SK-N-SH (cell line): ENCODE results near the gene CD2. TPM values are rescaled to one million over a fixed set of nuclear protein-coding genes. Genes with fewer than 3 reads are reported as not detected.

Experiments
- CTCF ChIA-PET: fragments of 300-600, 350-600 bp; formaldehyde crosslinking; extraction: SDS; loops from one replicate; lab custom pipeline; 2021; lab: Yijun Ruan, JAX
- POLR2A ChIA-PET: fragments of 350-600 bp; sonication (Branson Sonifier 250); formaldehyde crosslinking; extraction: SDS; loops from one replicate; lab custom pipeline; 2020; ENCODE audit warnings: antibody characterized with exemption, inconsistent platforms; lab: Yijun Ruan, JAX
- DNase-seq: peaks from one replicate; pipeline ENCODE4 v3.0.0; 2012
- H2AFZ ChIP-seq: fragments of 200-600 bp; sonication (generic); 2 replicates; pipeline ENCODE4 v1.8.1; 2016; ENCODE audit warnings: antibody characterized with exemption, mild to moderate bottlenecking, low read depth
- H3F3A ChIP-seq: fragments of 200-600 bp; sonication (generic); replicated peaks from 2 replicates; pipeline ENCODE3; 2016; ENCODE audit warnings: antibody characterized with exemption, mild to moderate bottlenecking; ENCODE audit not compliant: insufficient read depth
- H3K27ac ChIP-seq, 2 experiments: fragments of 200-500 bp in 1 of 2; fragments of 200-600 bp in 1 of 2; sonication (Bioruptor generic) in 1 of 2; sonication (generic), shearing (Covaris generic) in 1 of 2; 2 replicates each; pipeline versions ENCODE4 v1.5.1 to v1.6.1; 2014 to 2016; ENCODE audit warnings: low read depth in 2 of 2, inconsistent platforms in 1 of 2, low read length in 1 of 2, mild to moderate bottlenecking in 1 of 2, mixed read lengths in 1 of 2
- H3K27me3 ChIP-seq: fragments of 200-600 bp; sonication (generic), shearing (Covaris generic); 2 replicates; pipeline ENCODE4 v1.6.1; 2016; ENCODE audit warnings: mixed run types; ENCODE audit not compliant: insufficient read depth
- H3K36me3 ChIP-seq, 2 experiments: fragments of 200-500 bp in 1 of 2; fragments of 200-600 bp in 1 of 2; sonication (Bioruptor generic) in 1 of 2; sonication (generic) in 1 of 2; replicated peaks in 1 of 2; 2 replicates each; pipeline versions ENCODE3 to v1.5.1; 2014 to 2016; ENCODE audit warnings: low read length in 1 of 2, mild to moderate bottlenecking in 1 of 2; ENCODE audit not compliant: insufficient read depth in 2 of 2, control insufficient read depth in 1 of 2
- H3K4me1 ChIP-seq, 2 experiments: fragments of 200-500 bp in 1 of 2; fragments of 200-600 bp in 1 of 2; sonication (Bioruptor generic) in 1 of 2; sonication (generic), shearing (Covaris generic) in 1 of 2; 2 replicates each; pipeline versions ENCODE4 v1.5.1 to v1.6.1; 2014 to 2016; ENCODE audit warnings: low read depth in 1 of 2, low read length in 1 of 2, mixed run types in 1 of 2; ENCODE audit not compliant: insufficient read depth in 2 of 2, control insufficient read depth in 1 of 2
- H3K4me2 ChIP-seq: fragments of 200-600 bp; sonication (generic), shearing (Covaris generic); 2 replicates; pipeline ENCODE4 v1.6.1; 2017; ENCODE audit warnings: mixed run types
- H3K4me3 ChIP-seq, 2 experiments: fragments of 200-500 bp in 1 of 2; fragments of 200-600 bp in 1 of 2; sonication (Bioruptor generic) in 1 of 2; sonication (generic), shearing (Covaris generic) in 1 of 2; 2 replicates each; pipeline versions ENCODE4 v1.5.1 to v1.8.1; 2014 to 2016; ENCODE audit warnings: low read depth in 2 of 2, inconsistent platforms in 1 of 2, low read length in 1 of 2, mild to moderate bottlenecking in 1 of 2, mixed read lengths in 1 of 2, moderate library complexity in 1 of 2
- H3K79me2 ChIP-seq: fragments of 200-600 bp; sonication (generic); 2 replicates; pipeline ENCODE4 v1.8.1; 2017; ENCODE audit warnings: mild to moderate bottlenecking; ENCODE audit not compliant: insufficient read depth
- H3K9ac ChIP-seq: fragments of 200-600 bp; sonication (generic); 2 replicates; pipeline ENCODE4 v1.6.1; 2017; ENCODE audit warnings: mixed run types
- H3K9me2 ChIP-seq: fragments of 200-600 bp; sonication (generic); 2 replicates; pipeline ENCODE4 v1.6.1; 2017; ENCODE audit warnings: mixed run types
- H3K9me3 ChIP-seq: fragments of 200-600 bp; sonication (generic); 2 replicates; pipeline ENCODE4 v1.6.1; 2017; ENCODE audit warnings: mixed run types, mild to moderate bottlenecking, moderate library complexity
- H4K20me1 ChIP-seq: fragments of 200-600 bp; sonication (generic); 2 replicates; pipeline ENCODE4 v1.6.1; 2017; ENCODE audit warnings: mild to moderate bottlenecking, mixed run types; ENCODE audit not compliant: insufficient read depth
- FOXM1 ChIP-seq: IDR thresholded peaks from 2 replicates; pipeline ENCODE4 v1.4.0; 2012; ENCODE audit warnings: low read depth, mild to moderate bottlenecking
- NFIC ChIP-seq: IDR thresholded peaks from 2 replicates; pipeline ENCODE4 v1.4.0; 2012; ENCODE audit warnings: borderline replicate concordance
- TEAD4 ChIP-seq: IDR thresholded peaks from 2 replicates; pipeline ENCODE4 v1.4.0; 2012; ENCODE audit warnings: mild to moderate bottlenecking, borderline replicate concordance; ENCODE audit not compliant: insufficient read depth
- WGBS: methylation state at CpG from one replicate; pipeline ENCODE4 v1.1.6; 2017; ENCODE audit warnings: low lambda C conversion rate; 5-methylcytosine and 5-hydroxymethylcytosine counted together
- polyA plus RNA-seq, 3 experiments: library from polyadenylated mRNA; depleted of rRNA; stranded (reverse); fragments of >200 nt; gene quantifications; 2 replicates each; pipeline ENCODE4 v1.2.3, GENCODE V29; 2012
- TF ChIP-seq, protein P1 (sequence below): IDR thresholded peaks from 2 replicates; pipeline ENCODE4 v1.4.0; 2012; ENCODE audit warnings: low read depth, borderline replicate concordance
- TF ChIP-seq, protein P2 (sequence below): IDR thresholded peaks from 2 replicates; pipeline ENCODE4 v1.6.1; 2012; ENCODE audit warnings: mild to moderate bottlenecking, low read depth, low read length, moderate library complexity
- TF ChIP-seq, protein P3 (sequence below): IDR thresholded peaks from 2 replicates; pipeline ENCODE4 v1.4.0; 2012; ENCODE audit warnings: low read depth, borderline replicate concordance

CD2 gene
- polyA plus RNA-seq, 1 of the 3 experiments (the other 2 are of a cell fraction) = not detected

DNA sequence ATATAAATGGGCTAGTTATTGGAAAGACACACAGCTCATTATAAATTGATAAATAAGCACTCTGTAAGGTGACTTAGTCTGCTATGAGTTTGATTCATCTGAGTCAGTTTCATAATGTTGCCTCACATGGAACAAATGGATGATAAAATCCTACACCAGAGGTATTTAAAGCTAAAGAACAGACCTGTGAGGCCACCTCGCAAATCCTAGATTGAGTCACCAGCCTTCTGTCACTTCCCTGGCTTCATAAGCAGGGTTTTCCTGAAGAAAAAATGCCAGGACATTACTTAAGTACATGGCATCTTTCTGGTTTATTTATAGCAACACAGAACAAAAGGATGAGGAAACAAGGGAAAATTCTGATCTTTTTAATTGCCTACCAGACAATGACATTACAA is 18.4 kb downstream of the CD2 start (continued):
- TF ChIP-seq, protein P1, sequence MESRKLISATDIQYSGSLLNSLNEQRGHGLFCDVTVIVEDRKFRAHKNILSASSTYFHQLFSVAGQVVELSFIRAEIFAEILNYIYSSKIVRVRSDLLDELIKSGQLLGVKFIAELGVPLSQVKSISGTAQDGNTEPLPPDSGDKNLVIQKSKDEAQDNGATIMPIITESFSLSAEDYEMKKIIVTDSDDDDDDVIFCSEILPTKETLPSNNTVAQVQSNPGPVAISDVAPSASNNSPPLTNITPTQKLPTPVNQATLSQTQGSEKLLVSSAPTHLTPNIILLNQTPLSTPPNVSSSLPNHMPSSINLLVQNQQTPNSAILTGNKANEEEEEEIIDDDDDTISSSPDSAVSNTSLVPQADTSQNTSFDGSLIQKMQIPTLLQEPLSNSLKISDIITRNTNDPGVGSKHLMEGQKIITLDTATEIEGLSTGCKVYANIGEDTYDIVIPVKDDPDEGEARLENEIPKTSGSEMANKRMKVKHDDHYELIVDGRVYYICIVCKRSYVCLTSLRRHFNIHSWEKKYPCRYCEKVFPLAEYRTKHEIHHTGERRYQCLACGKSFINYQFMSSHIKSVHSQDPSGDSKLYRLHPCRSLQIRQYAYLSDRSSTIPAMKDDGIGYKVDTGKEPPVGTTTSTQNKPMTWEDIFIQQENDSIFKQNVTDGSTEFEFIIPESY = no peak

DNA sequence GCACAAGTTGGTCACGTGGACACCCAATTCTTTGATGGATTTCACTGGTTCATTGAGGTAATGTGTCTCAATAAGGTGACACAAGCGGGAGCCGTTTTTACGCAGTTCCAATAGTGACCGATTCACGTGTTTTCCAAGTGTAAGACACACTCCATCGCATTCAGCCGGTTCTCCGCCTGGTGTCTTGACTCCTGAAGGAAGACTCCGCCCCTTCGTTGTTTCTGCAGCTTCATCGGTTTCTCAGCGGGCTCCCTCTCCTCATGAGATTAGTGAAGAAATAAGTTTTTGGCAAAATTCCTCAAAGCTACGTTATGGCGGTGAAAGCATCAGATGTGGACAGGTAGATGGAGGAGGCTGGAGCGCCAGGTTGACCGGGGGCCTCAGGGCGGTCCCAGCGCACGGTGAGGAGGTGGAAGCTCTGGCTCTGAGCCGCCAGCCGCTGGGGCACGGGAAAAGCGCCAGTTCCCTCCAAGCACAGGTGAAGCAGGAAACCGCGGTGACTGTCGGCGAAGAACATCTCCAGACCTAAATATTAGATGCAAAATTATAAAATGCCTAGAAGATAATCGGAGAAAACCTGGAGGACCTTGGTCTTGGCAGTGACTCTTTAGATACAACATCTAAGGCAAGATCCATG is 21.0 kb downstream of the CD2 start:
- Histone ChIP-seq H3K4me1 (no peaks in the 10 kb centered on the region), H3K79me2 (no peaks in the 10 kb centered on the region), H3K4me2 (no peak overlapping the region), H3K27ac (no peak overlapping the region), H4K20me1 (no peaks in the 10 kb centered on the region), H3K9ac (no peak overlapping the region), H3K4me3 (no peak overlapping the region), H3F3A (no peaks in the 10 kb centered on the region), H2AFZ (no peak overlapping the region), H3K9me3 (no peaks in the 10 kb centered on the region), H3K27me3 (no peaks in the 10 kb centered on the region), H3K36me3 (no peaks in the 10 kb centered on the region), H3K9me2 (no peaks in the 10 kb centered on the region)
- ChIA-PET CTCF (interaction anchor here (1.0 kb wide), 1 partner anchor 38 kb away, joined by 3 read pairs; no protein-coding TSS in a partner anchor), POLR2A (no interaction called here)
- TF ChIP-seq, protein P2, sequence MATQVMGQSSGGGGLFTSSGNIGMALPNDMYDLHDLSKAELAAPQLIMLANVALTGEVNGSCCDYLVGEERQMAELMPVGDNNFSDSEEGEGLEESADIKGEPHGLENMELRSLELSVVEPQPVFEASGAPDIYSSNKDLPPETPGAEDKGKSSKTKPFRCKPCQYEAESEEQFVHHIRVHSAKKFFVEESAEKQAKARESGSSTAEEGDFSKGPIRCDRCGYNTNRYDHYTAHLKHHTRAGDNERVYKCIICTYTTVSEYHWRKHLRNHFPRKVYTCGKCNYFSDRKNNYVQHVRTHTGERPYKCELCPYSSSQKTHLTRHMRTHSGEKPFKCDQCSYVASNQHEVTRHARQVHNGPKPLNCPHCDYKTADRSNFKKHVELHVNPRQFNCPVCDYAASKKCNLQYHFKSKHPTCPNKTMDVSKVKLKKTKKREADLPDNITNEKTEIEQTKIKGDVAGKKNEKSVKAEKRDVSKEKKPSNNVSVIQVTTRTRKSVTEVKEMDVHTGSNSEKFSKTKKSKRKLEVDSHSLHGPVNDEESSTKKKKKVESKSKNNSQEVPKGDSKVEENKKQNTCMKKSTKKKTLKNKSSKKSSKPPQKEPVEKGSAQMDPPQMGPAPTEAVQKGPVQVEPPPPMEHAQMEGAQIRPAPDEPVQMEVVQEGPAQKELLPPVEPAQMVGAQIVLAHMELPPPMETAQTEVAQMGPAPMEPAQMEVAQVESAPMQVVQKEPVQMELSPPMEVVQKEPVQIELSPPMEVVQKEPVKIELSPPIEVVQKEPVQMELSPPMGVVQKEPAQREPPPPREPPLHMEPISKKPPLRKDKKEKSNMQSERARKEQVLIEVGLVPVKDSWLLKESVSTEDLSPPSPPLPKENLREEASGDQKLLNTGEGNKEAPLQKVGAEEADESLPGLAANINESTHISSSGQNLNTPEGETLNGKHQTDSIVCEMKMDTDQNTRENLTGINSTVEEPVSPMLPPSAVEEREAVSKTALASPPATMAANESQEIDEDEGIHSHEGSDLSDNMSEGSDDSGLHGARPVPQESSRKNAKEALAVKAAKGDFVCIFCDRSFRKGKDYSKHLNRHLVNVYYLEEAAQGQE = no peak
- TF ChIP-seq, protein P3, sequence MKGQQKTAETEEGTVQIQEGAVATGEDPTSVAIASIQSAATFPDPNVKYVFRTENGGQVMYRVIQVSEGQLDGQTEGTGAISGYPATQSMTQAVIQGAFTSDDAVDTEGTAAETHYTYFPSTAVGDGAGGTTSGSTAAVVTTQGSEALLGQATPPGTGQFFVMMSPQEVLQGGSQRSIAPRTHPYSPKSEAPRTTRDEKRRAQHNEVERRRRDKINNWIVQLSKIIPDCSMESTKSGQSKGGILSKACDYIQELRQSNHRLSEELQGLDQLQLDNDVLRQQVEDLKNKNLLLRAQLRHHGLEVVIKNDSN = no peak
- TF ChIP-seq, protein P1 = no peak
- TF ChIP-seq NFIC = no peak
- no peak for TF ChIP-seq FOXM1
- no peak for TF ChIP-seq TEAD4
- 79% methylated on average over 29 of the region's 29 CpGs for WGBS
- no peak for DNase-seq
